ENCODE results near the gene PEX11G. TPM values are rescaled to one million over a fixed set of nuclear protein-coding genes. Genes with fewer than 3 reads are reported as not detected.
A peak's percentile ranks its signal among the peaks of the same experiment; 100 is the strongest.

The PEX11G gene
- total RNA-seq, 1 experiment from 2014 or later, result 4.3 TPM

- Mint-ChIP-seq H3K27ac (peak overlapping the region; percentile 76), H3K4me3 (peak overlapping the region; percentile 62), H3K9me3 (no peaks in the 10 kb centered on the region), H3K36me3 (no peaks in the 10 kb centered on the region), H3K27me3 (ENCODE audit: low read depth) (peaks cover 48% of the 10 kb centered on the region), H3K4me1 (peaks cover 19% of the 10 kb centered on the region)
- POLR2A ChIA-PET, result interaction anchor here (0.8 to 2.0 kb wide), 9 partner anchors 9 to 62 kb away, joined by 3 to 8 read pairs (median 3); partner anchors contain the start of genes MCOLN1, PEX11G and ZNF358
- no peak for TF ChIP-seq PREB (CRISPR knock-in tag; IDR thresholded peaks at IDR 0.05; ENCODE audit: borderline replicate concordance)
- no peak for TF ChIP-seq NR2C2 (CRISPR knock-in tag; IDR thresholded peaks at IDR 0.05)
- peak; percentile 99 for TF ChIP-seq ZNF263 (CRISPR knock-in tag; IDR thresholded peaks at IDR 0.05; ENCODE audit: low read depth)
- TF ChIP-seq ARID4B (CRISPR knock-in tag; IDR thresholded peaks at IDR 0.05; ENCODE audit: borderline replicate concordance), result 0 out of 2 replicates have a peak, but pooled peaks have one; percentile 31
- no peak for TF ChIP-seq ZNF512 (CRISPR knock-in tag; IDR thresholded peaks at IDR 0.05; ENCODE audit: borderline replicate concordance)
- TF ChIP-seq SP1 (CRISPR knock-in tag; conservative IDR thresholded peaks at IDR 0.05), result 0 out of 2 replicates have a peak, but pooled peaks have one; percentile 16
- TF ChIP-seq TP53 (CRISPR knock-in tag; IDR thresholded peaks at IDR 0.05), result no peak
- 0 out of 2 replicates have a peak, but pooled peaks have one; percentile 12 for TF ChIP-seq USF1 (CRISPR knock-in tag; IDR thresholded peaks at IDR 0.05)
- TF ChIP-seq ZNF138 (CRISPR knock-in tag; conservative IDR thresholded peaks at IDR 0.05), result no peak
- no peak for TF ChIP-seq HMGXB4 (CRISPR knock-in tag; IDR thresholded peaks at IDR 0.05)
- TF ChIP-seq ESRRA (CRISPR knock-in tag; IDR thresholded peaks at IDR 0.05; ENCODE audit: borderline replicate concordance), result no peak
- no peak for TF ChIP-seq ETV6 (CRISPR knock-in tag; IDR thresholded peaks at IDR 0.05)
- no peak for TF ChIP-seq GTF2I (CRISPR knock-in tag; conservative IDR thresholded peaks at IDR 0.05)
- DNase-seq (ENCODE audit: low spot score), result peak; percentile 99
- ATAC-seq, result peak; percentile 88
- CTCF ChIA-PET, result interaction anchor here (0.5 to 3.6 kb wide), 20 partner anchors 9 to 437 kb away, joined by 3 to 33 read pairs (median 4); partner anchors contain the start of genes MCOLN1, TIMM44, TRAPPC5 and ZNF358
Observed at GRCh38 chr19:7506385-7507328, 17.8 kb upstream of the PEX11G start.

Measured in WTC11 (cell line).